GM21367 (cell line): ENCODE data around the gene UBAP1L.
"Not testable (repeated sequence)": the region's sequence is repeated elsewhere in the genome, so short reads cannot be mapped to it uniquely, and the experiment has no call there.

Experiments
- ATAC-seq: cut with Tn5 transposase; IDR thresholded peaks from one replicate; pipeline ENCODE4 v1.9.1; 2021; ENCODE audit not compliant: unreplicated experiment

UBAP1L gene

GRCh38 chr15:65115086-65115485, at the start of gene UBAP1L:
UBAP1L (minus strand) TSS chr15:65115200; CDS start chr15:65106215, 8,985 bp downstream.
- ATAC-seq: no peak

- ATAC-seq: no peak
Observed at GRCh38 chr15:65164139-65164538, 49.1 kb upstream of the UBAP1L start.

- ATAC-seq: no peak
Observed at GRCh38 chr15:65163041-65163440, 48.0 kb upstream of the UBAP1L start.

- no peak for ATAC-seq
Observed at GRCh38 chr15:65156692-65157091, 41.7 kb upstream of the UBAP1L start.

GRCh38 chr15:65154720-65155119, 39.7 kb upstream of the UBAP1L start:
- ATAC-seq: no peak

GRCh38 chr15:65147902-65148301, 32.9 kb upstream of the UBAP1L start:
- ATAC-seq: no peak

GRCh38 chr15:65146438-65146837, 31.4 kb upstream of the UBAP1L start:
- no peak for ATAC-seq

GRCh38 chr15:65138631-65139030, 23.6 kb upstream of the UBAP1L start:
- not testable (repeated sequence) for ATAC-seq

GRCh38 chr15:65137893-65138292, 22.9 kb upstream of the UBAP1L start:
- not testable (repeated sequence) for ATAC-seq

- not testable (repeated sequence) for ATAC-seq
Observed at GRCh38 chr15:65137089-65137488, 22.1 kb upstream of the UBAP1L start.

GRCh38 chr15:65134538-65134937, 19.5 kb upstream of the UBAP1L start:
- ATAC-seq: no peak

GRCh38 chr15:65133548-65134200, 18.7 kb upstream of the UBAP1L start, which contains the start of gene PDCD7:
PDCD7 (minus strand) TSS chr15:65133808; CDS start chr15:65133781, 27 bp downstream.
- peak; percentile 84 for ATAC-seq

GRCh38 chr15:65132878-65133547, 18.0 kb upstream of the UBAP1L start:
- ATAC-seq: peak; percentile 27

- ATAC-seq: no peak
Observed at GRCh38 chr15:65130941-65131340, 15.9 kb upstream of the UBAP1L start.

- no peak for ATAC-seq
Observed at GRCh38 chr15:65115542-65115941, 542 bp upstream of the UBAP1L start.

GRCh38 chr15:65110676-65111292, 4.2 kb downstream of the UBAP1L start:
- ATAC-seq: no peak

GRCh38 chr15:65106011-65106590, 8.9 kb downstream of the UBAP1L start:
- ATAC-seq: no peak

GRCh38 chr15:65105038-65105437, 10.0 kb downstream of the UBAP1L start:
- ATAC-seq: no peak

- no peak for ATAC-seq
Observed at GRCh38 chr15:65102912-65103311, 12.1 kb downstream of the UBAP1L start.

GRCh38 chr15:65101891-65102708, 12.9 kb downstream of the UBAP1L start:
- ATAC-seq: no peak

GRCh38 chr15:65101411-65101890, 13.5 kb downstream of the UBAP1L start:
- no peak for ATAC-seq
